IMR-90 (cell line): ENCODE data around the gene VPS8. TPM values are rescaled to one million over a fixed set of nuclear protein-coding genes. Genes with fewer than 3 reads are reported as not detected.

Experiments used
- ATAC-seq: fragments of 200-7000 bp; cut with Tn5 transposase; 2 replicates; pipeline ENCODE4 v1.9.1; 2020; ENCODE audit warnings: low read depth, mild to moderate bottlenecking, moderate library complexity
- BruUV-seq: library from RNA; stranded (reverse); fragments of 400-500 nt; replicated peaks from 2 replicates; lab custom pipeline; 2021; lab: Mats Ljungman, UMichigan
- CTCF ChIA-PET: fragments of 300-600 bp; formaldehyde crosslinking; extraction: SDS; loops from one replicate; lab custom pipeline; 2021; ENCODE audit warnings: antibody characterized with exemption; lab: Yijun Ruan, JAX
- POLR2A ChIA-PET: fragments of 300-600 bp; sonication (Branson Sonifier 250); formaldehyde crosslinking; loops from one replicate; lab custom pipeline; 2022; ENCODE audit warnings: antibody characterized with exemption; ENCODE audit not compliant: unreplicated experiment; lab: Charles Lee
- DNase-seq: peaks from one replicate; pipeline ENCODE4 v3.0.0; 2013
- H2AFZ ChIP-seq: replicated peaks from 2 replicates; pipeline ENCODE3; 2013; ENCODE audit warnings: low read length, mild to moderate bottlenecking; ENCODE audit not compliant: poor library complexity
- H2AK5ac ChIP-seq: 2 replicates; pipeline ENCODE4 v1.6.1; 2013; ENCODE audit warnings: low read depth, low read length, inconsistent platforms
- H2AK9ac ChIP-seq: replicated peaks from 2 replicates; pipeline ENCODE3; 2013; ENCODE audit warnings: mild to moderate bottlenecking, low read depth, low read length, moderate library complexity; ENCODE audit not compliant: poor library complexity
- H2BK120ac ChIP-seq: 2 replicates; pipeline ENCODE4 v1.6.1; 2013; ENCODE audit warnings: low read depth, low read length, inconsistent platforms
- H2BK15ac ChIP-seq: 3 replicates; pipeline ENCODE4 v1.6.1; 2013; ENCODE audit warnings: low read depth, low read length, inconsistent platforms
- H2BK20ac ChIP-seq: 2 replicates; pipeline ENCODE4 v1.6.1; 2013; ENCODE audit warnings: low read depth, mild to moderate bottlenecking, inconsistent platforms, low read length, moderate library complexity
- H2BK5ac ChIP-seq: 2 replicates; pipeline ENCODE4 v1.6.1; 2013; ENCODE audit warnings: mild to moderate bottlenecking, low read depth, low read length, inconsistent platforms; ENCODE audit not compliant: poor library complexity, severe bottlenecking
- H3K14ac ChIP-seq: replicated peaks from 2 replicates; pipeline ENCODE4 v1.6.1; 2013; ENCODE audit warnings: low read depth, low read length, inconsistent platforms
- H3K18ac ChIP-seq: 2 replicates; pipeline ENCODE4 v1.6.1; 2013; ENCODE audit warnings: low read depth, low read length, control low read depth
- H3K23ac ChIP-seq: 2 replicates; pipeline ENCODE4 v1.6.1; 2013; ENCODE audit warnings: low read depth, low read length, inconsistent platforms
- H3K27ac ChIP-seq: 2 replicates; pipeline ENCODE4 v1.5.1; 2013; ENCODE audit warnings: mild to moderate bottlenecking, control low read depth, low read length; ENCODE audit not compliant: insufficient read depth
- H3K27me3 ChIP-seq: 2 replicates; pipeline ENCODE4 v1.6.1; 2013; ENCODE audit warnings: low read length; ENCODE audit not compliant: control insufficient read depth, insufficient read depth
- H3K36me3 ChIP-seq: 2 replicates; pipeline ENCODE4 v1.6.1; 2013; ENCODE audit warnings: low read length, mixed read lengths; ENCODE audit not compliant: control insufficient read depth, insufficient read depth
- H3K4ac ChIP-seq: 2 replicates; pipeline ENCODE4 v1.6.1; 2013; ENCODE audit warnings: low read depth, low read length, inconsistent platforms
- H3K4me1 ChIP-seq: 2 replicates; pipeline ENCODE4 v1.6.1; 2013; ENCODE audit warnings: low read length, mixed read lengths; ENCODE audit not compliant: control insufficient read depth, insufficient read depth
- H3K4me2 ChIP-seq: 2 replicates; pipeline ENCODE4 v1.6.1; 2013; ENCODE audit warnings: low read depth, mild to moderate bottlenecking, control low read depth, low read length, moderate library complexity
- H3K4me3 ChIP-seq: 2 replicates; pipeline ENCODE4 v1.5.1; 2013; ENCODE audit warnings: low read depth, mild to moderate bottlenecking, control low read depth, low read length, moderate library complexity; ENCODE audit not compliant: insufficient read depth
- H3K56ac ChIP-seq: 2 replicates; pipeline ENCODE4 v1.6.1; 2013; ENCODE audit warnings: low read length, inconsistent platforms; ENCODE audit not compliant: insufficient read depth; ENCODE audit errors: extremely low read depth
- H3K79me1 ChIP-seq, 2 experiments: 2 replicates each; pipeline ENCODE4 v1.6.1; 2013; ENCODE audit warnings: low read length in 2 of 2, inconsistent platforms in 1 of 2, low read depth in 1 of 2
- H3K9ac ChIP-seq: 2 replicates; pipeline ENCODE4 v1.6.1; 2013; ENCODE audit warnings: low read depth, low read length, control low read depth
- H3K9me1 ChIP-seq: 2 replicates; pipeline ENCODE4 v1.6.1; 2013; ENCODE audit warnings: low read length, inconsistent platforms; ENCODE audit not compliant: insufficient read depth
- H3K9me3 ChIP-seq: 2 replicates; pipeline ENCODE4 v1.6.1; 2013; ENCODE audit warnings: low read length; ENCODE audit not compliant: control insufficient read depth, insufficient read depth
- H4K20me1 ChIP-seq: 2 replicates; pipeline ENCODE4 v1.6.1; 2013; ENCODE audit warnings: low read length, inconsistent platforms; ENCODE audit not compliant: insufficient read depth
- H4K5ac ChIP-seq: 2 replicates; pipeline ENCODE4 v1.6.1; 2013; ENCODE audit warnings: mild to moderate bottlenecking, low read depth, low read length, control low read depth
- H4K8ac ChIP-seq, 2 experiments: 2 replicates each; pipeline ENCODE4 v1.6.1; 2013; ENCODE audit warnings: low read depth in 2 of 2, low read length in 2 of 2, control low read depth in 1 of 2, inconsistent platforms in 1 of 2
- H4K91ac ChIP-seq: 2 replicates; pipeline ENCODE4 v1.6.1; 2013; ENCODE audit warnings: low read depth, low read length, inconsistent platforms; ENCODE audit not compliant: insufficient read depth
- BHLHE40 ChIP-seq: fragments of 150-350 bp; IDR thresholded peaks from 2 replicates; pipeline ENCODE4 v1.6.1; 2016; ENCODE audit warnings: mild to moderate bottlenecking, low read depth, low read length
- CEBPB ChIP-seq: IDR thresholded peaks from 2 replicates; pipeline ENCODE4 v1.6.1; 2012; ENCODE audit warnings: low read depth, low read length, improper control_type of control experiment
- CHD1 ChIP-seq: IDR thresholded peaks from 2 replicates; pipeline ENCODE4 v1.6.1; 2012; ENCODE audit warnings: low read depth, low read length, improper control_type of control experiment
- CTCF ChIP-seq: conservative IDR thresholded peaks from 2 replicates; pipeline ENCODE4 v1.5.1; 2012; ENCODE audit warnings: mild to moderate bottlenecking, low read depth, low read length, improper control_type of control experiment
- ELK1 ChIP-seq: fragments of 150-350 bp; IDR thresholded peaks from 2 replicates; pipeline ENCODE4 v1.6.1; 2016; ENCODE audit warnings: low read depth, mild to moderate bottlenecking, low read length, moderate library complexity, borderline replicate concordance
- FOS ChIP-seq: fragments of 150-350 bp; IDR thresholded peaks from 2 replicates; pipeline ENCODE4 v1.6.1; 2016; ENCODE audit warnings: low read depth, low read length
- MAFK ChIP-seq: IDR thresholded peaks from 2 replicates; pipeline ENCODE4 v1.6.1; 2012; ENCODE audit warnings: low read depth, low read length, improper control_type of control experiment
- MAZ ChIP-seq: IDR thresholded peaks from 2 replicates; pipeline ENCODE4 v1.6.1; 2012; ENCODE audit warnings: low read depth, mild to moderate bottlenecking, low read length, improper control_type of control experiment, moderate library complexity, borderline replicate concordance
- MXI1 ChIP-seq: IDR thresholded peaks from 2 replicates; pipeline ENCODE4 v1.6.1; 2012; ENCODE audit warnings: low read depth, mild to moderate bottlenecking, low read length, moderate library complexity, borderline replicate concordance
- NFE2L2 ChIP-seq: fragments of 150-350 bp; IDR thresholded peaks from 2 replicates; pipeline ENCODE4 v1.6.1; 2016; ENCODE audit warnings: low read depth, mild to moderate bottlenecking, low read length
- POLR2A ChIP-seq: IDR thresholded peaks from 2 replicates; pipeline ENCODE4 v1.6.1; 2012; ENCODE audit warnings: mild to moderate bottlenecking, low read depth, low read length
- RAD21 ChIP-seq: IDR thresholded peaks from 2 replicates; pipeline ENCODE4 v1.6.1; 2012; ENCODE audit warnings: low read length, improper control_type of control experiment
- RCOR1 ChIP-seq: IDR thresholded peaks from 2 replicates; pipeline ENCODE4 v1.6.1; 2012; ENCODE audit warnings: mild to moderate bottlenecking, low read length, improper control_type of control experiment; ENCODE audit not compliant: insufficient replicate concordance
- RFX5 ChIP-seq: IDR thresholded peaks from 2 replicates; pipeline ENCODE4 v1.8.0; 2012; ENCODE audit warnings: low read depth, mild to moderate bottlenecking, low read length, moderate library complexity
- SMC3 ChIP-seq: fragments of 150-350 bp; IDR thresholded peaks from 2 replicates; pipeline ENCODE4 v1.6.1; 2016; ENCODE audit warnings: low read depth, mild to moderate bottlenecking, antibody characterized with exemption, low read length, moderate library complexity
- USF2 ChIP-seq: fragments of 150-350 bp; IDR thresholded peaks from 2 replicates; pipeline ENCODE4 v1.6.1; 2017; ENCODE audit warnings: mild to moderate bottlenecking, antibody characterized with exemption, low read length, low read depth
- WGBS, 2 experiments: methylation state at CpG; one replicate each; pipeline versions ENCODE4 v1.1.5 to v1.1.7; 2013; ENCODE audit warnings: missing lambda C conversion rate in 2 of 2; ENCODE audit not compliant: insufficient read length in 1 of 2; ENCODE audit errors: extremely low coverage in 2 of 2; 5-methylcytosine and 5-hydroxymethylcytosine counted together
- dilution Hi-C: fragments of 300-500 bp; cut with HindIII; formaldehyde crosslinking; loops from one replicate; pipeline ENCODE4 v1.14.3; 2018; ENCODE audit warnings: low sequenced_read_pairs; ENCODE audit not compliant: unreplicated experiment
- in situ Hi-C: fragments of 300-500 bp; cut with MboI; formaldehyde crosslinking; loops from 3 replicates; pipeline ENCODE4 v1.14.3; 2019; ENCODE audit warnings: low sequenced_read_pairs, inconsistent platforms, mixed read lengths
- intact Hi-C: fragments of 100-400 bp; cut with micrococcal nuclease; formaldehyde crosslinking; loops from 2 replicates; pipeline ENCODE4 v1.10.0; 2022
- polyA plus RNA-seq, 3 experiments: library from polyadenylated mRNA; depleted of rRNA; stranded (reverse); fragments of >200 nt; gene quantifications; 2 replicates each; pipeline ENCODE4 v1.2.3, GENCODE V29; 2012; ENCODE audit warnings: low replicate concordance in 1 of 3
- total RNA-seq: library from RNA; depleted of rRNA; stranded (reverse); fragments of >200 nt; gene quantifications from 2 replicates; pipeline ENCODE4 v1.2.3, GENCODE V29; 2012

The VPS8 gene
- total and polyA plus RNA-seq, 2 of the 4 experiments (the other 2 are of a cell fraction): 14.0 to 56.1 TPM

GRCh38 chr3:185075547-185075946 is 263.6 kb downstream of the VPS8 start:
- 93% methylated on average over 3 of the region's 13 CpGs; no CpG with 5 or more reads in 1 of the 2 experiments for WGBS, 2 experiments
- no TSS peak for BruUV-seq
- intact Hi-C loops: no loop called here

More at GRCh38 chr3:185075547-185075946, 263.6 kb downstream of the VPS8 start:
- H3K4me1 ChIP-seq: no peaks in the 10 kb centered on the region
- no peak overlapping the region for H3K27ac ChIP-seq
- H3K23ac ChIP-seq: no peak overlapping the region
- H2AK9ac ChIP-seq: no peak overlapping the region
- H2AFZ ChIP-seq: no peak overlapping the region
- in situ Hi-C loops (no loop called here), dilution Hi-C loops (no loop called here)
- POLR2A ChIA-PET: no interaction called here
- H4K20me1 ChIP-seq: no peaks in the 10 kb centered on the region
- no peak overlapping the region for H3K4me2 ChIP-seq
- no peak for TF ChIP-seq CEBPB
- TF ChIP-seq USF2: no peak
- TF ChIP-seq CHD1: no peak
- TF ChIP-seq SMC3: no peak
- TF ChIP-seq ELK1: no peak
- no peak for TF ChIP-seq MAZ
- no peak for TF ChIP-seq FOS
- no peak for TF ChIP-seq MXI1
- TF ChIP-seq RCOR1: no peak
- no peak for TF ChIP-seq MAFK
- TF ChIP-seq RFX5: no peak
- TF ChIP-seq CTCF: no peak
- no peak for TF ChIP-seq BHLHE40
- TF ChIP-seq RAD21: no peak
- no peak for TF ChIP-seq NFE2L2
- no peak for TF ChIP-seq POLR2A
- H3K27me3 ChIP-seq: no peaks in the 10 kb centered on the region
- CTCF ChIA-PET: no interaction called here
- H3K36me3 ChIP-seq: no peaks in the 10 kb centered on the region
- no peaks in the 10 kb centered on the region for H3K9me3 ChIP-seq
- H2AK5ac ChIP-seq: no peak overlapping the region
- no peak overlapping the region for H2BK15ac ChIP-seq
- H3K4ac ChIP-seq: no peak overlapping the region
- no peak overlapping the region for H2BK120ac ChIP-seq
- no peak overlapping the region for H3K56ac ChIP-seq
- no peak overlapping the region for H4K91ac ChIP-seq
- no peak overlapping the region for H3K14ac ChIP-seq
- H3K9ac ChIP-seq: no peak overlapping the region
- H3K18ac ChIP-seq: no peak overlapping the region
- H3K4me3 ChIP-seq: no peak overlapping the region
- DNase-seq: no peak
- no peak overlapping the region for H4K5ac ChIP-seq
- no peak overlapping the region for H2BK20ac ChIP-seq
- H3K79me1 ChIP-seq: no peaks in the 10 kb centered on the region
- H2BK5ac ChIP-seq: no peak overlapping the region
- H3K9me1 ChIP-seq: no peaks in the 10 kb centered on the region
- no peak overlapping the region for H4K8ac ChIP-seq
- ATAC-seq: no peak
